Transverse colon (tissue), 4 donors: ENCODE data around the gene LIPE. TPM values are rescaled to one million over a fixed set of nuclear protein-coding genes. Genes with fewer than 3 reads are reported as not detected.

Experiments used
- DNase-seq: peaks from one replicate; pipeline ENCODE4 v3.0.0-alpha.2; 2019
- H3K27ac ChIP-seq, 4 donors: fragments of 200-600 bp; sonication (generic); 2 replicates each; pipeline ENCODE4 v1.5.1; 2016 to 2018; ENCODE audit warnings: inconsistent platforms in 4 of 4
- H3K27me3 ChIP-seq: fragments of 200-600 bp; sonication (generic); 2 replicates; pipeline ENCODE4 v1.5.1; 2017; ENCODE audit warnings: inconsistent platforms
- H3K36me3 ChIP-seq, 4 donors: fragments of 200-600 bp; sonication (generic); 2 replicates each; pipeline ENCODE4 v1.5.1; 2017 to 2019; ENCODE audit warnings: inconsistent platforms in 4 of 4
- H3K4me1 ChIP-seq, 4 donors: fragments of 200-600 bp; sonication (generic); 2 replicates each; pipeline ENCODE4 v1.5.1; 2017 to 2020; ENCODE audit warnings: inconsistent platforms in 4 of 4
- H3K4me3 ChIP-seq, 4 donors: fragments of 200-600 bp; sonication (generic); 1 replicate in 1 of 4; 2 replicates in 3 of 4; pipeline versions ENCODE4 v1.5.1 to v1.6.1; 2017 to 2019; ENCODE audit warnings: inconsistent platforms in 4 of 4
- H3K9me3 ChIP-seq, 2 donors: fragments of 200-600 bp; sonication (generic); 2 replicates each; pipeline ENCODE4 v1.5.1; 2017 to 2019; ENCODE audit warnings: inconsistent platforms in 2 of 2
- CTCF ChIP-seq, 5 experiments: fragments of 200-600 bp in 3 of 5; fragments of 450-650 bp in 2 of 5; sonication (generic) in 3 of 5; IDR thresholded peaks; 1 replicate in 2 of 5; 2 replicates in 3 of 5; pipeline ENCODE4 v1.5.1; 2016 to 2017; ENCODE audit warnings: antibody characterized with exemption in 5 of 5, inconsistent platforms in 3 of 5, mild to moderate bottlenecking in 2 of 5, moderate library complexity in 1 of 5
- EP300 ChIP-seq: sonication (generic); formaldehyde crosslinking; IDR thresholded peaks from one replicate; pipeline ENCODE4 v1.6.1; 2017; ENCODE audit warnings: antibody characterized with exemption, low read depth
- POLR2A ChIP-seq: fragments of 450-650 bp; IDR thresholded peaks from one replicate; pipeline ENCODE4 v1.6.1; 2016; ENCODE audit warnings: antibody characterized with exemption, mild to moderate bottlenecking, moderate library complexity
- POLR2AphosphoS5 ChIP-seq, 3 donors: sonication (generic); formaldehyde crosslinking; IDR thresholded peaks; one replicate each; pipeline ENCODE4 v1.6.1; 2016; ENCODE audit warnings: antibody characterized with exemption in 3 of 3
- WGBS, 2 donors: methylation state at CpG; one replicate each; pipeline ENCODE4 v1.1.5; 2018; ENCODE audit warnings: low coverage in 1 of 2; 5-methylcytosine and 5-hydroxymethylcytosine counted together
- in situ Hi-C, 4 donors: fragments of 200-750 bp; cut with MboI; loops; one replicate each; pipeline versions ENCODE4 v1.15.0 to v1.15.1; 2017; ENCODE audit warnings: low sequenced_read_pairs in 3 of 4, low pct_ligation_motif_present in 1 of 4, low pct_unique_long_range_greater_than_20kb in 1 of 4
- intact Hi-C: fragments of 100-400 bp; cut with DNase I; formaldehyde crosslinking; loops from one replicate; pipeline ENCODE4 v1.15.1; 2023; ENCODE audit warnings: low total_unique reads
- total RNA-seq, 4 donors: library from RNA; depleted of rRNA; stranded (reverse); fragments of >200 nt; gene quantifications; one replicate each; pipeline ENCODE4 v1.1.0, GENCODE V29; 2016

The LIPE gene
- total RNA-seq, 4 donors from 2014 or later: 7.1 to 60.2 (median 25.9) TPM

GRCh38 chr19:42378225-42379215, 48.7 kb downstream of the LIPE start:
- TF ChIP-seq CTCF (IDR thresholded peaks at IDR 0.05) (no peak), POLR2AphosphoS5 (IDR thresholded peaks at IDR 0.05) (no peak), EP300 (no peak), POLR2A (no peak)
- no peaks in the 10 kb centered on the region for H3K9me3 ChIP-seq
- H3K36me3 ChIP-seq: no peaks in the 10 kb centered on the region
- H3K4me1 ChIP-seq: no peaks in the 10 kb centered on the region
- 63 to 76% methylated on average over 9 to 17 of the region's 17 CpGs for WGBS, 2 donors
- H3K4me3 ChIP-seq: no peak overlapping the region
- H3K27me3 ChIP-seq: peaks cover 26% of the 10 kb centered on the region
- intact Hi-C loops (no loop called here), in situ Hi-C loops (no loop called here)
- H3K27ac ChIP-seq: no peak overlapping the region
- no peak for DNase-seq

GRCh38 chr19:42376177-42376555, 51.0 kb downstream of the LIPE start:
- H3K4me3 ChIP-seq: no peak overlapping the region
- H3K4me1 ChIP-seq: no peaks in the 10 kb centered on the region
- DNase-seq: no peak
- no peak overlapping the region for H3K27ac ChIP-seq
- peaks cover 11% of the 10 kb centered on the region for H3K27me3 ChIP-seq
- no peaks in the 10 kb centered on the region for H3K9me3 ChIP-seq
- intact Hi-C loops: no loop called here
- no peaks in the 10 kb centered on the region for H3K36me3 ChIP-seq
- WGBS, 2 donors: 80 to 94% methylated on average over 1 to 17 of the region's 17 CpGs
- no peak for TF ChIP-seq POLR2AphosphoS5 (IDR thresholded peaks at IDR 0.05)
- no peak for TF ChIP-seq CTCF (IDR thresholded peaks at IDR 0.05)
- no peak for TF ChIP-seq POLR2A
- no peak for TF ChIP-seq EP300
- in situ Hi-C loops: no loop called here

- 92 to 94% methylated on average over 10 to 52 of the region's 54 CpGs for WGBS, 2 donors
- no peak for DNase-seq
- no peak overlapping the region for H3K4me3 ChIP-seq
- H3K4me1 ChIP-seq: no peaks in the 10 kb centered on the region
- no peaks in the 10 kb centered on the region for H3K36me3 ChIP-seq
- no peak for TF ChIP-seq POLR2AphosphoS5 (IDR thresholded peaks at IDR 0.05)
- no peak for TF ChIP-seq POLR2A
- no peak for TF ChIP-seq CTCF (IDR thresholded peaks at IDR 0.05)
- peaks cover 8% of the 10 kb centered on the region for H3K27me3 ChIP-seq
- in situ Hi-C loops (no loop called here), intact Hi-C loops (no loop called here)
- H3K27ac ChIP-seq: no peak overlapping the region
- H3K9me3 ChIP-seq: no peaks in the 10 kb centered on the region
Observed at GRCh38 chr19:42375415-42376176, 51.6 kb downstream of the LIPE start.

- in situ Hi-C loops: no loop called here
- intact Hi-C loops: no loop called here
- 89 to 93% methylated on average over 3 to 11 of the region's 11 CpGs for WGBS, 2 donors
Observed at GRCh38 chr19:42374826-42375376, 52.3 kb downstream of the LIPE start.

More at GRCh38 chr19:42374826-42375376, 52.3 kb downstream of the LIPE start:
- no peak for TF ChIP-seq EP300
- TF ChIP-seq POLR2A: no peak
- H3K4me1 ChIP-seq: no peaks in the 10 kb centered on the region
- H3K9me3 ChIP-seq: no peaks in the 10 kb centered on the region
- H3K27ac ChIP-seq: no peak overlapping the region
- H3K36me3 ChIP-seq: no peaks in the 10 kb centered on the region
- no peak for DNase-seq
- no peak overlapping the region for H3K4me3 ChIP-seq
- peaks cover 1% of the 10 kb centered on the region for H3K27me3 ChIP-seq
